GM12873 (cell line): ENCODE data around the gene MSL2.

Source experiments
- CTCF ChIP-seq: IDR thresholded peaks from 2 replicates; pipeline ENCODE4 v1.5.1; 2012; ENCODE audit warnings: low read depth, mild to moderate bottlenecking, moderate library complexity, low read length, control low read depth; ENCODE audit not compliant: insufficient read depth; ENCODE audit errors: missing control alignments

The MSL2 gene

DNA sequence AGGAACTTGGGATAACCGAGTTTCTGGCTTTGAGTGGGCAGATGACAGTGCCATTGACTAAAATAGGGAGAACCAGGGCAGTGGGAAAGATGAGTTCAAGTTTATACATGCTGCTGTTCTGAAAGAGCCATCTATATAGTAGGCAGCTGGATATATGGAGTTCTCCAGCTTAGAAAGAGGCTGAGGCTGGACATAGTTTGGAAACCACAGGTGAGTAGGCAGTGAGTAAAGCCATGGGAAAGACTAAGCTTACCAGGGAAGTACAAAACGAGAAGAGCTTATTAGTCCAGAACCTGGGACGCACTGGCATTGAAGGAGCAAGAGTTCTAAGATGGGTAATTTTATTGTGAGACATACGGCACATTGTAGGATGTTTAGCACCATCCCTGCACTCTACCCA lies 54.2 kb downstream of the MSL2 start:
- no peak for TF ChIP-seq CTCF

DNA sequence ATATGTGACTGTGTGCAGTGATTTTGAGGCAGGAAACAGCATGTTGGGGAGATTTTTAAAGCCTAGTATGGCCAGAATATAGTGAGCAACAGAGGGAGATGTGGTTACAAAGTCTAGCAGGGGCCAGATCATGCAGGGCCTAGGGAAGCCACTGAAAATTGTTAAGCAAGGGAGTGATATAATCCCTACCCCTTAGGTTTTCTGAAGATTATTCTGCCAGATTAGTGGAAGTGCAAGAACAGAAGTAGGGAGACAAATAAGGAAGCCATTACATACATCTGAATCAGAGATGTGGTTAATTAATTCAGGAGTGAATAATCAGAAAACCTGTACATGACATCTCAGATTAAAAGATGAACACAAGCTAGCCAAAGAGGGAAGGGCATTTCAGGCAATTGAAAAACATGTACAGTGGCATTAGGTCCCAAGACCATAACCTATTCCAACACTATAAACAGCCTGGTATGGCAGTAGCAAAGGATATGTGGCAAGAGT lies 54.8 kb downstream of the MSL2 start:
- no peak for TF ChIP-seq CTCF

GRCh38 chr3:136136454-136136853 lies 59.7 kb downstream of the MSL2 start:
- TF ChIP-seq CTCF: no peak

DNA sequence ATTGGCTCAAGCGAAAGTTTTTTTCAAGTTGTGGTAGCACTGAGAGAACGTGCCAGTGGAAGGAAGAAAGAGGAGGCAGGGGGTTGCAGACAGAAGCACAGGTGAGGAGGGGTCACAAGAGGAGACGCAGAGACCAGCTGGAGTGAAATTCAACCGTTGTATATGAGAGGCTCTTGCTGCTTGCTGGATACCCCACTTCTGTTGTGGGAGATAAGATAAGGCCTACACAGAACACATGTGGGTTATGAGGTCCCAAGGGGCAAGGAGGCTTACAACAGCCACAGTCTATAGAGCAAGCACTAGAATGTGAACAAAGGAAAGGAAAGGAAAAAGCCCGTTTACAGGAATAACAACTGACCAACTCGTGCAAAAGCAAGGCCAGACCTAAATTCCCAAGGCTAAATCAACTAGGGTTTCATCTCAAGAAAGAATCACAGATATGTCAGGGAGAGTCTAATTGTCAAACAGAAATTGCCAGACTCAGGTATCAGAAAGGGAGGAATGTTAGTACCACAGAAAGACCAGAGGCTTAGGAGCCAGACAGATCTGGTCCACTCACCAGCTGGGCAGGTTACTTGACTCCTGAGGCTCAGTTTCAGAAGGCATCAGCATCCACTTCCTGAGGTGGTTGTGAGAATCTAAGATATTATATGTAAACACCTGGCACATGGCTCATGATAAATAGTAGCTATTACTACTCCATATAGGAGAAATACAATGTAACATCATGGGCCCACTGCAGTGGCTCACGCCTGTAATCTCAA lies 60.9 kb downstream of the MSL2 start:
- no peak for TF ChIP-seq CTCF

DNA sequence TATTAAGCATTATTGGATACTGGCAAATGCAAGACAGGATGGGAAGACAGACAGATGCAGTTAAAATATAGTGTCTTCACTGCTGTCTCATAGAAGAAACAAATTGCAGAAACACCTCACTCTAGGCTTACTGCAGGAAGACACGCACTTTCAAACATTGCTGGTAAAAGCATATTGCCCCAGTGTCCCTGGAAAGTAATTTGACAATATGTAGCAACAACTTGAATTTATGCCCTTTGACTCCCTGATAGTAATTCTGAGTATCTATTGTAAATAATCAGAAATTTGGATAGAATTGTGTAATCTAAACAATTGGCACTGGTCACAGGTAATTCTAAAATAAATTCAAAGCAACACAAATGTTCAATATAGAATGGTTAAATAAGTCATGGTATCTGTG lies 62.0 kb downstream of the MSL2 start:
- no peak for TF ChIP-seq CTCF

GRCh38 chr3:136122006-136122405 lies 74.1 kb downstream of the MSL2 start:
- no peak for TF ChIP-seq CTCF

DNA sequence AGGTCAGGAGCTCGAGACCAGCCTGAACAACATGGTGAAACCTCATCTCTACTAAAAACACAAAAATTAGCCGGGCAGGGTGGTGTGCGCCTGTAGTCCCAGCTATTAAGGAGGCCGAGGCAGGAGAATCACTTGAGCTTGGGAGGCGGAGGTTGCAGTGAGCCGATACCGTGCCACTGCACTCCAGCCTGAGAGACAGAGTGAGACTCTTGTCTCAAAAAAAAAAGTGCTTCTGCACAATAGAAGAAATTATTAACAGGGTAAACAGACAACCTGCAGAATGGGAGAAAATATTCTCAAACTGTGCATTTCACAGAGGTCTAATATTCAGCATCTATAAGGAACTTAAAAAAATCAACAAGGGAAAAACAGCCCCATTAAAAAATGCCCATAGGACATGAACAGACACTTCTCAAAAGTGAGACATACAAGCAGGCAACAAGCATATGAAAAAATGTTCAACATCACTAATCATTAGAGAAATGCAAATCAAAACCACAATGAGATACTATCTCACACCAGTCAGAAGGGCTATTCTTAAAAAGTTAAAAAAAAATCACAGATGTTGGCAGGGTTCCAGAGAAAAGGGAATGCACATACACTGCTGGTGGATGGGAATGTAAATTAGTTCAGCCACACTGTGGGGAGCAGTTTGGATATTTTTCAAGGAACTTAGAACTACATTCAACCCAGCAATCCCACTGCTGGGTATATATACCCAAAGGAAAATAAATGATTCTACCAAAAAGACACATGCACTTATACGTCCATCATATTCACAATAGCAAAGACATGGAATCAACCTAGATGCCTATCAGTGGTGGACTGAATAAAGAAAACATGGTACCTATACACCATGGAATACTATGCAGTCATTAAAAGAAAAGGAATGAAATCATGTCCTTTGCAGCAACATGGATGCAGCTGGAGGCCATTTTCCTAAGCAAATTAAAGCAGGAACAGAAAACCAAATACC lies 75.5 kb downstream of the MSL2 start:
- no peak for TF ChIP-seq CTCF
